AG04450 (cell line): ENCODE measurements around the gene PLSCR3. TPM values are rescaled to one million over a fixed set of nuclear protein-coding genes. Genes with fewer than 3 reads are reported as not detected.

Source experiments
- CTCF ChIA-PET: fragments of 300-600, 350-600 bp; formaldehyde crosslinking; extraction: SDS; loops from one replicate; lab custom pipeline; 2022; ENCODE audit warnings: antibody characterized with exemption, inconsistent platforms; lab: Charles Lee
- POLR2A ChIA-PET: fragments of 350-600 bp; formaldehyde crosslinking; extraction: SDS; loops from one replicate; lab custom pipeline; 2021; ENCODE audit warnings: antibody characterized with exemption, inconsistent platforms; lab: Yijun Ruan, JAX
- DNase-seq: peaks from one replicate; pipeline ENCODE4 v3.0.0-alpha.2; 2011; ENCODE audit warnings: low read depth, low spot score
- H3K27ac ChIP-seq: one replicate; pipeline ENCODE4 v1.5.1; 2012; ENCODE audit warnings: low read depth, low read length, control low read depth
- H3K27me3 ChIP-seq: one replicate; pipeline ENCODE4 v1.6.0; 2012; ENCODE audit warnings: low read length; ENCODE audit not compliant: control insufficient read depth, insufficient read depth
- H3K4me3 ChIP-seq: 2 replicates; pipeline ENCODE4 v1.5.1; 2011; ENCODE audit warnings: mild to moderate bottlenecking, low read depth, low read length, control low read depth
- H3K9me3 ChIP-seq: 2 replicates; pipeline ENCODE4 v1.5.1; 2012; ENCODE audit warnings: low read length; ENCODE audit not compliant: control insufficient read depth, insufficient read depth
- CTCF ChIP-seq: IDR thresholded peaks from 2 replicates; pipeline ENCODE4 v1.5.1; 2011; ENCODE audit warnings: low read depth, low read length, control low read depth, inconsistent platforms
- polyA plus RNA-seq: library from polyadenylated mRNA; depleted of rRNA; stranded (reverse); fragments of >200 nt; gene quantifications from 2 replicates; pipeline ENCODE4 v1.2.3, GENCODE V29; 2011

Gene PLSCR3
- polyA plus RNA-seq, 1 experiment = 35.2 TPM

GRCh38 chr17:7355053-7355452 is 39.3 kb downstream of the PLSCR3 start, which contains the start of gene TMEM95:
TSS of gene TMEM95 (plus strand) at chr17:7355156. CDS start at chr17:7355205, 49 bp downstream.
- H3K4me3 ChIP-seq = 0 out of 2 replicates have a peak within 1 kb of the TSS, but pooled peaks have one; percentile 10
- CTCF ChIA-PET = interaction anchor here (0.8 to 2.8 kb wide), 15 partner anchors 9 to 235 kb away, joined by 3 to 22 read pairs (median 4); partner anchors contain the start of genes PLSCR3, SENP3, SOX15 and TMEM102

GRCh38 chr17:7354262-7354843 is 40.0 kb downstream of the PLSCR3 start:
- no peak overlapping the region for H3K27ac ChIP-seq
- POLR2A ChIA-PET = interaction anchor here (0.6 kb wide), 1 partner anchor 135 kb away, joined by 3 read pairs; no protein-coding TSS in a partner anchor
- no peaks in the 10 kb centered on the region for H3K27me3 ChIP-seq
- no peaks in the 10 kb centered on the region; the same call in 1 of the 2 replicates for H3K9me3 ChIP-seq
- no peak for TF ChIP-seq CTCF
- 0 out of 2 replicates have a peak overlapping the region, but pooled peaks have one; percentile 10 for H3K4me3 ChIP-seq
- CTCF ChIA-PET = interaction anchor here (1.4 to 2.8 kb wide), 4 partner anchors 17 to 235 kb away, joined by 5 to 22 read pairs (median 8); partner anchors contain the start of genes PLSCR3, SENP3 and SOX15
- DNase-seq = no peak

More at GRCh38 chr17:7355053-7355452, 39.3 kb downstream of the PLSCR3 start, which contains the start of gene TMEM95:
- Histone ChIP-seq H3K27me3 (no peaks in the 10 kb centered on the region), H3K27ac (no peak within 1 kb of the TSS), H3K9me3 (no peaks in the 10 kb centered on the region; the same call in 1 of the 2 replicates)
- no peak for TF ChIP-seq CTCF
- POLR2A ChIA-PET = interaction anchor here (0.6 kb wide), 1 partner anchor 136 kb away, joined by 3 read pairs; no protein-coding TSS in a partner anchor
- DNase-seq = no peak

GRCh38 chr17:7352910-7353635 is 41.3 kb downstream of the PLSCR3 start:
- TF ChIP-seq CTCF = no peak
- Histone ChIP-seq H3K4me3 (peak overlapping the region; percentile 91), H3K27me3 (no peaks in the 10 kb centered on the region), H3K9me3 (no peaks in the 10 kb centered on the region; the same call in 1 of the 2 replicates), H3K27ac (no peak overlapping the region)
- CTCF ChIA-PET = interaction anchor here (0.8 to 1.0 kb wide), 2 partner anchors 51 to 162 kb away, joined by 3 read pairs; partner anchors contain the start of gene TMEM256
- no peak for DNase-seq
- POLR2A ChIA-PET = interaction anchor here (0.9 kb wide), 1 partner anchor 135 kb away, joined by 3 read pairs; no protein-coding TSS in a partner anchor

- ChIA-PET CTCF (interaction anchor here (1.0 kb wide), 1 partner anchor 52 kb away, joined by 3 read pairs; the partner anchor contains the start of gene TMEM256), POLR2A (interaction anchor here (0.9 kb wide), 1 partner anchor 135 kb away, joined by 3 read pairs; no protein-coding TSS in a partner anchor)
- no peak for TF ChIP-seq CTCF
- no peak for DNase-seq
- Histone ChIP-seq H3K4me3 (peak overlapping the region; percentile 91), H3K9me3 (no peaks in the 10 kb centered on the region; the same call in 1 of the 2 replicates), H3K27me3 (no peaks in the 10 kb centered on the region), H3K27ac (peak overlapping the region; percentile 100)
Measured at GRCh38 chr17:7352503-7352889, 41.8 kb downstream of the PLSCR3 start.
